Measurements from ENCODE around the gene CSNK2A3.

DNA sequence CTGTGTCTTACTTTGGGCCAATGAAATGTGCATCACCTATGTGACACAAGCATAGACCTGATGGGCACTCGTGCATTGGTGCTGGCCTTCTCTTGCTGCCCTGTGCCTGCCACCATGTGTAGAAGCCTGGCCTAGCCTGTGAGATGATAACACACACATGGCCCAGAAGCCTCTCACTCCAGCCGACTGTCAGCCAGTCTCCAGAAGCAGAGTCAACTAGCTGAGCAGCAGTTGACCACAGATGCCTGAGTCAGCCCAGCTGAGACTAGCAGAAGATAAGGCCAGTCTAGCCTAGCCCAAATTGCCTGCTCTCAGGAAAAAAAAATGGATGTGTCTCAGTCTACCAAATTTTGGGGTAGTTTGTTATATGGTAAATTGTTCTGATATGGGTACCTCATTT is 46.2 kb downstream of the CSNK2A3 start:
- TF ChIP-seq POLR2A (IDR thresholded peaks at IDR 0.05; ENCODE audit: low read depth, low read length) (no peak), TAF1 (IDR thresholded peaks at IDR 0.05; ENCODE audit: borderline replicate concordance, low read depth, low read length) (no peak)

Measured in GM12892 (cell line).